HL-60 (cell line): ENCODE measurements around the gene FBXW7.

Experiments used
- DNase-seq, 2 experiments: peaks; one replicate each; pipeline ENCODE4 v3.0.0-alpha.2; 2010 to 2020; ENCODE audit warnings: low read depth in 1 of 2, low spot score in 1 of 2
- H3K27ac ChIP-seq: fragments of 250-450 bp; sonication (Bioruptor Pico); replicated peaks from 2 replicates; pipeline ENCODE4 v1.5.1; 2020; ENCODE audit warnings: mild to moderate bottlenecking, moderate library complexity
- H3K27me3 ChIP-seq: fragments of 250-450 bp; sonication (Bioruptor Pico); 2 replicates; pipeline ENCODE4 v1.5.1; 2021; ENCODE audit warnings: mild to moderate bottlenecking, moderate library complexity; ENCODE audit not compliant: insufficient read depth, poor library complexity, severe bottlenecking
- H3K4me3 ChIP-seq: replicated peaks from 2 replicates; pipeline ENCODE4 v1.5.1; 2011; ENCODE audit warnings: mild to moderate bottlenecking, control low read depth, low read length; ENCODE audit not compliant: insufficient read depth
- GABPA ChIP-seq: IDR thresholded peaks from 2 replicates; pipeline ENCODE4 v1.6.1; 2012; ENCODE audit warnings: low read depth
- POLR2AphosphoS5 ChIP-seq: IDR thresholded peaks from 2 replicates; pipeline ENCODE4 v1.6.1; 2012; ENCODE audit warnings: low read depth
- REST ChIP-seq: IDR thresholded peaks from 2 replicates; pipeline ENCODE4 v1.6.1; 2012; ENCODE audit warnings: low read depth; ENCODE audit not compliant: insufficient replicate concordance
- SPI1 ChIP-seq: IDR thresholded peaks from 2 replicates; pipeline ENCODE4 v1.6.1; 2012; ENCODE audit warnings: low read depth, mild to moderate bottlenecking, borderline replicate concordance
- TF ChIP-seq, protein P1 (sequence below): IDR thresholded peaks from one replicate; pipeline ENCODE4 v1.5.1; 2011; ENCODE audit warnings: low read length, control low read depth, inconsistent platforms; ENCODE audit not compliant: insufficient read depth

The FBXW7 gene

GRCh38 chr4:152486429-152487389 lies 49.2 kb downstream of the FBXW7 start:
- H3K27ac ChIP-seq = no peak overlapping the region
- H3K27me3 ChIP-seq = no peaks in the 10 kb centered on the region
- no peak overlapping the region for H3K4me3 ChIP-seq
- TF ChIP-seq REST (no peak), POLR2AphosphoS5 (no peak), SPI1 (no peak), GABPA (no peak)
- TF ChIP-seq, protein P1, sequence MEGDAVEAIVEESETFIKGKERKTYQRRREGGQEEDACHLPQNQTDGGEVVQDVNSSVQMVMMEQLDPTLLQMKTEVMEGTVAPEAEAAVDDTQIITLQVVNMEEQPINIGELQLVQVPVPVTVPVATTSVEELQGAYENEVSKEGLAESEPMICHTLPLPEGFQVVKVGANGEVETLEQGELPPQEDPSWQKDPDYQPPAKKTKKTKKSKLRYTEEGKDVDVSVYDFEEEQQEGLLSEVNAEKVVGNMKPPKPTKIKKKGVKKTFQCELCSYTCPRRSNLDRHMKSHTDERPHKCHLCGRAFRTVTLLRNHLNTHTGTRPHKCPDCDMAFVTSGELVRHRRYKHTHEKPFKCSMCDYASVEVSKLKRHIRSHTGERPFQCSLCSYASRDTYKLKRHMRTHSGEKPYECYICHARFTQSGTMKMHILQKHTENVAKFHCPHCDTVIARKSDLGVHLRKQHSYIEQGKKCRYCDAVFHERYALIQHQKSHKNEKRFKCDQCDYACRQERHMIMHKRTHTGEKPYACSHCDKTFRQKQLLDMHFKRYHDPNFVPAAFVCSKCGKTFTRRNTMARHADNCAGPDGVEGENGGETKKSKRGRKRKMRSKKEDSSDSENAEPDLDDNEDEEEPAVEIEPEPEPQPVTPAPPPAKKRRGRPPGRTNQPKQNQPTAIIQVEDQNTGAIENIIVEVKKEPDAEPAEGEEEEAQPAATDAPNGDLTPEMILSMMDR = no peak
- no peak for DNase-seq

DNA sequence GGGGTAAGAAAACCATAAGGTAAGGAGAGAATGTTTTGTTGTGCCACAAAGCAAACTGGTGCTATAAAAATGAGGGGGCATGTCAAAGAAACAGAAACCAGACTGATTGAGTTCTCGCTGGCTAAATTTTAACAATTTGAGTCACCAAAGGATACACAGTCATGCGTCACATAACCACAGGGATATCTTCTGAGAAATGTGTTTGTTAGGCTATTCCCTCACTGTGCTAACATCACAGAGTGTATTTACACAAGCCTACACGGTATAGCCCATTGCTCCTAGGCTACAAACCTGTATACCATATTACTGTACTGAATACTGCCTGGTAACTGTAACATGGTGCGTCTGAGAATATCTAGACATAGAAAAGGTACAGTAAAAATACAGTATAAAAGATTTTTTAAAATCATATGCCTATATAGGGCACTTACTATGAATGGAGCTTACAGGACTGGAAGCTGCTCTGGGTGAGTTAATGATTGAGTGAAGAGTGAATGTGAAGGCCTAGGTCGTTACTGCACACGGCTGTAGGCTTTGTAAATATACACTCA lies 50.1 kb downstream of the FBXW7 start:
- no peak overlapping the region for H3K4me3 ChIP-seq
- no peak for DNase-seq
- no peak overlapping the region for H3K27ac ChIP-seq
- TF ChIP-seq GABPA = no peak
- TF ChIP-seq, protein P1 = no peak
- TF ChIP-seq POLR2AphosphoS5 = no peak
- TF ChIP-seq SPI1 = no peak
- no peak for TF ChIP-seq REST
- no peaks in the 10 kb centered on the region for H3K27me3 ChIP-seq

- H3K27me3 ChIP-seq = no peaks in the 10 kb centered on the region
- TF ChIP-seq, protein P1 = no peak
- TF ChIP-seq SPI1 (no peak), POLR2AphosphoS5 (no peak), REST (no peak), GABPA (no peak)
- no peak overlapping the region for H3K4me3 ChIP-seq
- no peak for DNase-seq
- no peak overlapping the region for H3K27ac ChIP-seq
These were observed 53.7 kb downstream of the FBXW7 start for GRCh38 chr4:152482211-152482610.
